HEK293 (cell line): Measurements from ENCODE around the gene AVPR1B.

Experiments
- CTCF ChIA-PET: fragments of 350-600 bp; formaldehyde crosslinking; extraction: SDS; loops from one replicate; lab custom pipeline; 2021; ENCODE audit warnings: antibody characterized with exemption; lab: Yijun Ruan, JAX
- POLR2A ChIA-PET: fragments of 300-600 bp; formaldehyde crosslinking; extraction: SDS; loops from one replicate; lab custom pipeline; 2020; ENCODE audit warnings: antibody characterized with exemption, inconsistent platforms; lab: Yijun Ruan, JAX
- H3K27ac ChIP-seq: fragments of 200-500 bp; sonication (Bioruptor generic); 2 replicates; pipeline ENCODE4 v1.5.1; 2014; ENCODE audit warnings: low read depth, low read length, control low read depth, inconsistent platforms; ENCODE audit errors: extremely low read depth
- H3K36me3 ChIP-seq, 2 experiments: fragments of 200-500 bp in 1 of 2; sonication (Bioruptor generic) in 1 of 2; 1 replicate in 1 of 2; 2 replicates in 1 of 2; pipeline ENCODE4 v1.5.1; 2014 to 2017; ENCODE audit warnings: inconsistent platforms in 2 of 2, low read length in 2 of 2; ENCODE audit not compliant: control insufficient read depth in 2 of 2, insufficient read depth in 1 of 2
- H3K4me1 ChIP-seq: fragments of 200-500 bp; sonication (Bioruptor generic); 2 replicates; pipeline ENCODE4 v1.5.1; 2014; ENCODE audit warnings: mild to moderate bottlenecking, low read length, inconsistent platforms; ENCODE audit not compliant: control insufficient read depth, insufficient read depth
- H3K4me3 ChIP-seq: 2 replicates; pipeline ENCODE4 v1.5.1; 2011; ENCODE audit warnings: low read depth, mild to moderate bottlenecking, control low read depth, low read length, moderate library complexity
- H3K9me3 ChIP-seq: fragments of 200-500 bp; sonication (Bioruptor generic); 2 replicates; pipeline ENCODE4 v1.5.1; 2014; ENCODE audit warnings: low read depth, low read length, inconsistent platforms; ENCODE audit not compliant: control insufficient read depth, insufficient read depth
- GLI2 ChIP-seq: fragments of 450-650 bp; formaldehyde crosslinking; IDR thresholded peaks from 2 replicates; pipeline ENCODE4; 2017; ENCODE audit warnings: missing biosample characterization, missing genetic modification characterization, low read depth, borderline replicate concordance
- KLF1 ChIP-seq: fragments of 450-650 bp; formaldehyde crosslinking; IDR thresholded peaks from 2 replicates; pipeline ENCODE4 v1.5.1; 2016; ENCODE audit warnings: missing biosample characterization, missing genetic modification characterization
- KLF17 ChIP-seq: fragments of 450-650 bp; formaldehyde crosslinking; IDR thresholded peaks from 2 replicates; pipeline ENCODE4 v1.5.1; 2016; ENCODE audit warnings: missing biosample characterization, missing genetic modification characterization
- KLF9 ChIP-seq: fragments of 450-650 bp; formaldehyde crosslinking; IDR thresholded peaks from 2 replicates; pipeline ENCODE4 v1.5.1; 2016; ENCODE audit warnings: missing biosample characterization, missing genetic modification characterization, low read depth
- REST ChIP-seq: fragments of 450-650 bp; formaldehyde crosslinking; IDR thresholded peaks from 2 replicates; pipeline ENCODE4 v1.5.1; 2016; ENCODE audit warnings: missing biosample characterization, missing genetic modification characterization
- SCRT1 ChIP-seq: fragments of 450-650 bp; formaldehyde crosslinking; IDR thresholded peaks from 2 replicates; pipeline ENCODE4 v1.5.1; 2016; ENCODE audit warnings: missing biosample characterization, missing genetic modification characterization, borderline replicate concordance
- ZBTB1 ChIP-seq: fragments of 450-650 bp; formaldehyde crosslinking; IDR thresholded peaks from 2 replicates; pipeline ENCODE4 v1.5.1; 2016; ENCODE audit warnings: missing biosample characterization, missing genetic modification characterization
- ZFP69B ChIP-seq: fragments of 450-650 bp; formaldehyde crosslinking; IDR thresholded peaks from 2 replicates; pipeline ENCODE4 v1.5.1; 2016; ENCODE audit warnings: missing biosample characterization, missing genetic modification characterization
- ZNF121 ChIP-seq: fragments of 450-650 bp; formaldehyde crosslinking; IDR thresholded peaks from 2 replicates; pipeline ENCODE4 v1.5.1; 2016; ENCODE audit warnings: missing biosample characterization, missing genetic modification characterization
- ZNF155 ChIP-seq: fragments of 450-650 bp; formaldehyde crosslinking; IDR thresholded peaks from 2 replicates; pipeline ENCODE4 v1.5.1; 2016; ENCODE audit warnings: missing biosample characterization, missing genetic modification characterization
- ZNF157 ChIP-seq: fragments of 450-650 bp; formaldehyde crosslinking; IDR thresholded peaks from 2 replicates; pipeline ENCODE4 v1.5.1; 2016; ENCODE audit warnings: missing biosample characterization, missing genetic modification characterization
- ZNF18 ChIP-seq: fragments of 450-650 bp; formaldehyde crosslinking; IDR thresholded peaks from 2 replicates; pipeline ENCODE4 v1.5.1; 2016; ENCODE audit warnings: missing biosample characterization, missing genetic modification characterization
- ZNF184 ChIP-seq: fragments of 450-650 bp; IDR thresholded peaks from 2 replicates; pipeline ENCODE4 v1.5.1; 2018; ENCODE audit warnings: missing biosample characterization, mild to moderate bottlenecking, missing genetic modification characterization
- ZNF571 ChIP-seq: fragments of 450-650 bp; formaldehyde crosslinking; IDR thresholded peaks from 2 replicates; pipeline ENCODE4 v1.5.0; 2017; ENCODE audit warnings: missing biosample characterization, missing genetic modification characterization
- ZNF626 ChIP-seq: fragments of 450-650 bp; sonication (Bioruptor Pico); formaldehyde crosslinking; IDR thresholded peaks from 2 replicates; pipeline ENCODE4 v1.5.1; 2018; ENCODE audit warnings: missing biosample characterization, missing genetic modification characterization, inconsistent platforms
- TF ChIP-seq, protein P1 (sequence below): fragments of 450-650 bp; formaldehyde crosslinking; conservative IDR thresholded peaks from 2 replicates; pipeline ENCODE4 v1.5.1; 2016; ENCODE audit warnings: low read depth, missing biosample characterization, missing genetic modification characterization
- TF ChIP-seq, protein P2 (sequence below): fragments of 450-650 bp; formaldehyde crosslinking; IDR thresholded peaks from 2 replicates; pipeline ENCODE4 v1.5.1; 2016; ENCODE audit warnings: missing biosample characterization, missing genetic modification characterization
- TF ChIP-seq, protein P3 (sequence below): fragments of 450-650 bp; formaldehyde crosslinking; IDR thresholded peaks from 2 replicates; pipeline ENCODE4 v1.5.1; 2017; ENCODE audit warnings: missing biosample characterization, mild to moderate bottlenecking, missing genetic modification characterization, moderate library complexity

Gene AVPR1B

GRCh38 chr1:206081856-206082255, 35.3 kb downstream of the AVPR1B start:
- no peak for TF ChIP-seq KLF17
- no peak for TF ChIP-seq ZNF184 (tag by site-specific recombination)
- TF ChIP-seq ZNF571 (tag by site-specific recombination), result no peak
- TF ChIP-seq ZNF155, result no peak
- no peak for TF ChIP-seq ZNF157 (tag by site-specific recombination)
- TF ChIP-seq KLF9 (tag by site-specific recombination), result no peak
- no peak for TF ChIP-seq KLF1 (tag by site-specific recombination)
- no peak for TF ChIP-seq ZNF626 (tag by site-specific recombination)
- TF ChIP-seq ZBTB1 (tag by site-specific recombination), result no peak
- TF ChIP-seq, protein P1, sequence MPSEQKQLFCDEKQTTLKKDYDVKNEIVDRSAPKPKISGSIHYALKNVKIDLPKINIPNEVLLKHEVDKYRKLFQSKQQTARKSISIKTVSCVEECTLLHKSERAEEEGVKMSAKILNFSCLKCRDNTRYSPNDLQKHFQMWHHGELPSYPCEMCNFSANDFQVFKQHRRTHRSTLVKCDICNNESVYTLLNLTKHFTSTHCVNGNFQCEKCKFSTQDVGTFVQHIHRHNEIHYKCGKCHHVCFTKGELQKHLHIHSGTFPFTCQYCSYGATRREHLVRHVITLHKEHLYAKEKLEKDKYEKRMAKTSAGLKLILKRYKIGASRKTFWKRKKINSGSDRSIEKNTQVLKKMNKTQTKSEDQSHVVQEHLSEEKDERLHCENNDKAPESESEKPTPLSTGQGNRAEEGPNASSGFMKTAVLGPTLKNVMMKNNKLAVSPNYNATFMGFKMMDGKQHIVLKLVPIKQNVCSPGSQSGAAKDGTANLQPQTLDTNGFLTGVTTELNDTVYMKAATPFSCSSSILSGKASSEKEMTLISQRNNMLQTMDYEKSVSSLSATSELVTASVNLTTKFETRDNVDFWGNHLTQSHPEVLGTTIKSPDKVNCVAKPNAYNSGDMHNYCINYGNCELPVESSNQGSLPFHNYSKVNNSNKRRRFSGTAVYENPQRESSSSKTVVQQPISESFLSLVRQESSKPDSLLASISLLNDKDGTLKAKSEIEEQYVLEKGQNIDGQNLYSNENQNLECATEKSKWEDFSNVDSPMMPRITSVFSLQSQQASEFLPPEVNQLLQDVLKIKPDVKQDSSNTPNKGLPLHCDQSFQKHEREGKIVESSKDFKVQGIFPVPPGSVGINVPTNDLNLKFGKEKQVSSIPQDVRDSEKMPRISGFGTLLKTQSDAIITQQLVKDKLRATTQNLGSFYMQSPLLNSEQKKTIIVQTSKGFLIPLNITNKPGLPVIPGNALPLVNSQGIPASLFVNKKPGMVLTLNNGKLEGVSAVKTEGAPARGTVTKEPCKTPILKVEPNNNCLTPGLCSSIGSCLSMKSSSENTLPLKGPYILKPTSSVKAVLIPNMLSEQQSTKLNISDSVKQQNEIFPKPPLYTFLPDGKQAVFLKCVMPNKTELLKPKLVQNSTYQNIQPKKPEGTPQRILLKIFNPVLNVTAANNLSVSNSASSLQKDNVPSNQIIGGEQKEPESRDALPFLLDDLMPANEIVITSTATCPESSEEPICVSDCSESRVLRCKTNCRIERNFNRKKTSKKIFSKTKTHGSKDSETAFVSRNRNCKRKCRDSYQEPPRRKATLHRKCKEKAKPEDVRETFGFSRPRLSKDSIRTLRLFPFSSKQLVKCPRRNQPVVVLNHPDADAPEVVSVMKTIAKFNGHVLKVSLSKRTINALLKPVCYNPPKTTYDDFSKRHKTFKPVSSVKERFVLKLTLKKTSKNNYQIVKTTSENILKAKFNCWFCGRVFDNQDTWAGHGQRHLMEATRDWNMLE (tag by site-specific recombination), result no peak
- TF ChIP-seq, protein P2, sequence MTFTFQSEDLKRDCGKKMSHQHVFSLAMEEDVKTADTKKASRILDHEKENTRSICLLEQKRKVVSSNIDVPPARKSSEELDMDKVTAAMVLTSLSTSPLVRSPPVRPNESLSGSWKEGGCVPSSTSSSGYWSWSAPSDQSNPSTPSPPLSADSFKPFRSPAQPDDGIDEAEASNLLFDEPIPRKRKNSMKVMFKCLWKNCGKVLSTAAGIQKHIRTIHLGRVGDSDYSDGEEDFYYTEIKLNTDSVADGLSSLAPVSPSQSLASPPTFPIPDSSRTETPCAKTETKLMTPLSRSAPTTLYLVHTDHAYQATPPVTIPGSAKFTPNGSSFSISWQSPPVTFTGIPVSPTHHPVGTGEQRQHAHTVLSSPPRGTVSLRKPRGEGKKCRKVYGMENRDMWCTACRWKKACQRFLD (tag by site-specific recombination), result no peak
- TF ChIP-seq SCRT1 (tag by site-specific recombination), result no peak
- TF ChIP-seq ZFP69B (tag by site-specific recombination), result no peak
- TF ChIP-seq ZNF121, result no peak
- TF ChIP-seq, protein P3, sequence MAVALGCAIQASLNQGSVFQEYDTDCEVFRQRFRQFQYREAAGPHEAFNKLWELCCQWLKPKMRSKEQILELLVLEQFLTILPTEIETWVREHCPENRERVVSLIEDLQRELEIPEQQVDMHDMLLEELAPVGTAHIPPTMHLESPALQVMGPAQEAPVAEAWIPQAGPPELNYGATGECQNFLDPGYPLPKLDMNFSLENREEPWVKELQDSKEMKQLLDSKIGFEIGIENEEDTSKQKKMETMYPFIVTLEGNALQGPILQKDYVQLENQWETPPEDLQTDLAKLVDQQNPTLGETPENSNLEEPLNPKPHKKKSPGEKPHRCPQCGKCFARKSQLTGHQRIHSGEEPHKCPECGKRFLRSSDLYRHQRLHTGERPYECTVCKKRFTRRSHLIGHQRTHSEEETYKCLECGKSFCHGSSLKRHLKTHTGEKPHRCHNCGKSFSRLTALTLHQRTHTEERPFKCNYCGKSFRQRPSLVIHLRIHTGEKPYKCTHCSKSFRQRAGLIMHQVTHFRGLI (tag by site-specific recombination), result no peak
- no peak for TF ChIP-seq REST (tag by site-specific recombination)
- no peak for TF ChIP-seq GLI2 (tag by site-specific recombination)
- TF ChIP-seq ZNF18 (tag by site-specific recombination), result no peak
- H3K9me3 ChIP-seq, result no peaks in the 10 kb centered on the region
- ChIA-PET CTCF (interaction anchor here (0.9 to 1.6 kb wide), 2 partner anchors 51 to 370 kb away, joined by 4 to 5 read pairs; no protein-coding TSS in a partner anchor), POLR2A (no interaction called here)
- H3K4me1 ChIP-seq, result no peaks in the 10 kb centered on the region
- H3K27ac ChIP-seq, result no peak overlapping the region
- H3K36me3 ChIP-seq, result no peaks in the 10 kb centered on the region
- no peak overlapping the region for H3K4me3 ChIP-seq
